C4-2B (cell line): ENCODE data around the gene FAM221B.

Source experiments
- ZFX ChIP-seq: fragments of 450-650 bp; IDR thresholded peaks from 2 replicates; pipeline ENCODE4 v1.6.1; 2017
- TF ChIP-seq, protein P1 (sequence below): fragments of 450-650 bp; conservative IDR thresholded peaks from 2 replicates; pipeline ENCODE4 v1.5.1; 2017; ENCODE audit warnings: mild to moderate bottlenecking

DNA sequence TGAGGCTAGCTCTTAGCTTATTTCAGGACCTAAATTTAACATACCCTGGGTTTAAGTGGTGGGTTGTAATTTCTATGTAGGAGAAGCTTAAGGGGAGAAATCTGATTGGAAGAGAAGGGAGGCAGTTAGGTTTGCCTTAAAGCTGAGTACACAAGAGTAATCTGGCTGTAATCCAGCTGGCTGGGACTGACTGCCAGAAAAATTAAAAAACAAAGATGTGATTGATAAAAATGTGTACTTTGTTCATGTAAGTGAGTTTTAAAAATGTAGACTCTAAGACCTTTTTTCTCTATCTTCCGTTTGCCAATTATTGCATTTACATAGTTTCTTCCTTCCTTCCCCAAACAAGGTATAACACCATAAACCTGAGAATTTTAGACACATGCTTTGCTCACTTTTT lies 57.0 kb downstream of the FAM221B start:
- TF ChIP-seq, protein P1, sequence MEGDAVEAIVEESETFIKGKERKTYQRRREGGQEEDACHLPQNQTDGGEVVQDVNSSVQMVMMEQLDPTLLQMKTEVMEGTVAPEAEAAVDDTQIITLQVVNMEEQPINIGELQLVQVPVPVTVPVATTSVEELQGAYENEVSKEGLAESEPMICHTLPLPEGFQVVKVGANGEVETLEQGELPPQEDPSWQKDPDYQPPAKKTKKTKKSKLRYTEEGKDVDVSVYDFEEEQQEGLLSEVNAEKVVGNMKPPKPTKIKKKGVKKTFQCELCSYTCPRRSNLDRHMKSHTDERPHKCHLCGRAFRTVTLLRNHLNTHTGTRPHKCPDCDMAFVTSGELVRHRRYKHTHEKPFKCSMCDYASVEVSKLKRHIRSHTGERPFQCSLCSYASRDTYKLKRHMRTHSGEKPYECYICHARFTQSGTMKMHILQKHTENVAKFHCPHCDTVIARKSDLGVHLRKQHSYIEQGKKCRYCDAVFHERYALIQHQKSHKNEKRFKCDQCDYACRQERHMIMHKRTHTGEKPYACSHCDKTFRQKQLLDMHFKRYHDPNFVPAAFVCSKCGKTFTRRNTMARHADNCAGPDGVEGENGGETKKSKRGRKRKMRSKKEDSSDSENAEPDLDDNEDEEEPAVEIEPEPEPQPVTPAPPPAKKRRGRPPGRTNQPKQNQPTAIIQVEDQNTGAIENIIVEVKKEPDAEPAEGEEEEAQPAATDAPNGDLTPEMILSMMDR: no peak
- TF ChIP-seq ZFX: no peak
